GM21619 (cell line): ENCODE measurements around the gene DNASE1.

Source experiments
- ATAC-seq: cut with Tn5 transposase; IDR thresholded peaks from one replicate; pipeline ENCODE4 v1.9.1; 2021; ENCODE audit not compliant: unreplicated experiment

Gene DNASE1

DNA sequence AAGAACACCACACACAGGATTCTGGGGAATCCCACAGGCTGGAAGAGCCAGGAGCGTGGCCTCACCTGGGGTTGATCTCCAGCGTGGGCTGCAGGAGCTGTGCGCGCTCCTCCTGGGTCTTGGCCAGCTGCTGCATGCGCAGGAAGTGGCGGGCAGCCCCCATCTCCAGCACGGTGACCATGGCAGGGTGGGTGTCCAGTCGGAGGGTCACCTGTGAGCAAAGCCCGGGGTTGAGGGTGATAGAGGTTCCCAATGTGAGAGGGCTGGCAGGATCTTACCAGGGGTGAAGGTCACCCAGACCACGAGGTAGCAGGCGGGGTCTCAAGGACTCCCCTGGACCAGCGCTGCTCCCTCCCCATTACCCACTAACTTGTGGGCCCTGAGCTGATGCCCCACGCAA, 7.4 kb downstream of the DNASE1 start:
- no peak for ATAC-seq

DNA sequence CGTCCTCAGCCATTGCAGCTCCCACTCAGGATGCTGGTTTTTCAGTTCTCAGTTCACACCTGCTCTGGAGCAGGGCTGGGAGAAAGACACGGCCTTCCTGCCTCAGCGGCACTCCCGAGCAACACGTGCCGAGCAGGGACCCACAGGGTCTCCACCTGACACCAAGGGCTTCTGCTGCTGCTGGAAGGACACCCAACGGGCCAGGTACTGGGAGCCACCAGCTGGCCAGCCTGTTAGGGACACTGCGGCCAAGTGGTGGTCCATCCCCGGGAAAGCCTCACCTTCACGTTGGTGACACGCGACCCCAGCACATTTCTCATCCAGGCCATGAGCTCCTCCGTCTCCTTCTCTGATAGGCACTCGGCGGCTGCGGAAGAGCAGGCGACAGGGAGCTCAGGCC, 8.1 kb downstream of the DNASE1 start:
- no peak for ATAC-seq

GRCh38 chr16:3664187-3664896, 9.9 kb downstream of the DNASE1 start:
- ATAC-seq = no peak

GRCh38 chr16:3665508-3665907, 11.0 kb downstream of the DNASE1 start:
- ATAC-seq = no peak

DNA sequence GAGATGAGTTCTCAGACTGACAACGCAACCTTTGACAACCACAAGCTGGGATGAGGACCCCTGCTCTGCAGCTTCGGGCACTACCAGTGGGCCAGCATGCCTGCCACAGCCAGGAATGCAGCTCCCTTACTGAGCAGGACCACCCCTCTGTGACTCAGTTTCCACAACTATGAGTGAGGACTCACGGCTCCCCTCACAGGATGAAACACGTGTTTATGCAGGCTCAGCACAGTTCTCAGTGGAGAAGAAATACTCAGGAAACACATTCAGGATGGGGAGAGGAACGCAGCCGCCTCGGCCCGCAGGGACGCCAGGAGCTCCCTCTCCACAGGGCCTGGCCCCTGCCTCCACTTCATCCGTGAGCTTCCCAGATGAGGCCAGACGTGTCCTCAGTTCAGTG, 14.1 kb downstream of the DNASE1 start:
- ATAC-seq = no peak

DNA sequence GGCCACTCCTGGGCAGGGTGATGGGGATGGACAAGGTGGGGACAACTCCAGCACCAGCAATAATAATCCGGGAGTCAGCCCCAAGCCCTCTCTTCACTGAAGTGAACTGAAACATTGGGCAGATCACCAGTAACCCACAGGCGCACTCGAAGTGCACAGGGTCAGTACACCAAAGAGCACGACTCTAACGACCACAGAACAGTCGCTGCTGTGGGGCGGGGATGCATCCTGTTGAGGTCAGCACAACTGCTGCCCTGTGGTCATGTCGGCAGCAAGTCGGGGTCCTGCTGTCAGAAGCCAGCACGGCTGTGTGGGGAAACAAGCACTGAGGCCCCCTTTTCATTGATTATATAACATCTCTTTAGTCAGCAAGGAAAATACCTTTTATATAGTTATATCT, 14.6 kb downstream of the DNASE1 start:
- no peak for ATAC-seq

DNA sequence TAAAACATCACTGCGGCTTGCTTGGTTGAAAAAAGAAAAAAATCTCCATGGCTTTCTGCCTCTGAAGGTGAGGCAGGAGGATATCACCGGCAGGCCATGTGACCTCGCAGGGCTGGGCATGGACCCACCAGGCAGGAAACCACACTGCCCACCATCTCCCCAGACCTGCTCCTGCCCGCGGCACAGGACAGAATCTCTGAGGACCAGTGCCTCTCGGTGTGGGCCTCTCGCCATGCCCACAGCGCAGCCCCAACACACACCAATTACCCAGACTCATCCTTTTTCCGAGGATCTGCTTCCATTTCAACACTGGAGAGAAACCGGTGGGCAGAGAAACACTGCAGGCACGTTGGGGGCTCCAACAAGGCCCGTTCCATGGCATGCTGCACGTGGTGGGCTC, 16.2 kb downstream of the DNASE1 start:
- ATAC-seq = no peak

GRCh38 chr16:3671424-3671823, 16.9 kb downstream of the DNASE1 start:
- ATAC-seq = no peak

GRCh38 chr16:3672571-3673041, 18.1 kb downstream of the DNASE1 start:
- ATAC-seq = no peak

- no peak for ATAC-seq
Observed at GRCh38 chr16:3673201-3673600, 18.7 kb downstream of the DNASE1 start.

DNA sequence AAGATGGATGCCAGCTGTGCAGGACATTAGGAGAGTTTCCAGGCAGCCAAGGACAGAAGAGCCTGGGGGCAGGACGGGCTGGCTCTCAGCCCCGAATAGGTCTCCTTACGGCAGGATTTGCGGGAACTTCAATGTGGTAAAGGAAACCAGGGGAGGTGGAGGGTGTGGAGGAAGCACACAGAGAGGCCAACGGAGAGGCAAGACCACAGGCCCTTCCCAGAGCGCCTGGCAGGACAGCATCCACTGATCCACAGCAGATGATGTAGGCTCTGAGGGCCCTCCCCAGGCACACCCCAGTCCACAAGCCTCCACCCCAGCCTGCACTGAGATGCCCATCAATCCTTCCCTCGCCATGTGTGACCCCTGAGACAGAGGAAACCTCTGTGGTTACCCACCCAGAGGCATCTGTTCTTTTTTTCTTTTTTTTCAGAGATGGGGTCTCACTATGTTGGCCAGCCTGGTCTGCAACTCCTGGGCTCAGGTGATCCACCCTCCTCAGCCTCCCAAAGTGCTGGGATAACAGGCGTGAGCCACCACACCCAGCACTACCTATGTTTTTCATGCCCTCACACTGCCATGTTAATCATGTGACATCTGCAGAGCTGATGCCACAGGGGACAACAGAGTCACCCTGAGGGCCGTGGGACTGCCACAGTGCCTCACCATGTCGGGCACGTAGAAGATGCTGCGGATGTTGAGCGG, 19.3 kb downstream of the DNASE1 start:
- ATAC-seq = no peak

GRCh38 chr16:3674513-3675295, 20.2 kb downstream of the DNASE1 start:
- no peak for ATAC-seq

DNA sequence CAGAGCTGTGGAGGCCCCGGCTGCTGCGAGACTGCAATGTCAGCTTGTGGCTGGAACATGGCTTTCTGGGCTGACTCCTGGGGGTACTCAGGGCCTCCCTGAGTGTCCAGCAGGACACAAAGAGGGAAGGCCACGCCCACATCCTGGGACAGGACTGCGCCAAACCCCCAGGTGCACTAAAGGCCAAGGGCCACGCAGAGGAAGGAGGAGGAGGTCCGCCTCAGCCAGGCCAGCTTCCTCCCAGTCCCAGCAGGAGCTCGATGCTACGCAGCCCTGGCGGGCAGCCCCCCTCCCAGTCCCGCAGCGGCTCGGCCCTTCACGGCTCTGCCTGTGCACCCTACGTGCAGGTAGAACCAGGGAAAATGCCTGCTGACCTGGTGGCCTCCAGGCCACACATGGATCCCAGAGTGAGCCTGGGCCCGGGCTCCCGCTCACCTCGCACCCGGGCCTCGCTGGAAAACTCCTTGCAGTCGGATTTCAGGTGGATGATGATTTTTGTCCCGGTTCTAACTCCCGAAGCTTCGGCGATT, 21.2 kb downstream of the DNASE1 start:
- no peak for ATAC-seq

DNA sequence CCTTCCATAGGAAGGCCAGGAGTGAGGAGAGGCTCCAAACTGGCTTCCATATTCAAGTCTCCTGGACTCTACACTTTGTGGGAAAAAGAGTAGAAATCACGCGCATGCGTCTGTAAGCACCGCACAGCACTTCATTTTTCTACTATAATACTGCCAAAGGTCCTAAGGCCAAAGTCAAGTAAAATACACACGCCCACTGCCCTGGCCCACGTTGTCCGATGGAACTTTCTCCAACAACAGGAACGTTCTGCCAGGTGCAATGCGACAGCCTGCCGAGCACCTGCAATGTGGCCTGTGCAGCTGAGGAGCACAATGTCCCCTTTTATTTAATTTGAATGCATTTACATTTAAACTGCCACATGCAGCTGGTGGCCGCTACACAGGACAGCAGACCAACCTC, 23.5 kb downstream of the DNASE1 start:
- no peak for ATAC-seq

GRCh38 chr16:3681206-3681605, 26.7 kb downstream of the DNASE1 start:
- no peak for ATAC-seq

DNA sequence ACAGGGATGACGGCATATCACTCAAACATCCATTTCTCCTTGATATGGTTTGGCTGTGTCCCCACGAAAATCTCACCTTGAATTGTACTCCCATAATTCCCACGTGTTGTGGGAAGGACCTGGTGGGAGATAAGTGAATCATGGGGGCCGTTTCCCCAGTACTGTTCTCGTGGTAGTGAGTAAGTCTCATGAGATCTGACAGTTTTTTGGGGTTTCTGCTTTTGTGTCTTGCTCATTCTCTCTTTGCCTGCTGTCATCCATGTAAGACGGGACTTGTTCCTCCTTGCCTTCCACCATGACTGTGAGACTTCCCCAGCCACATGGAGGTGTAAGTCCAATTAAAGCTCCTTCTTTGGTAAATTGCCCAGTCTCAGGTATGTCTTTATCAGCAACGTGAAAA, 32.5 kb downstream of the DNASE1 start:
- no peak for ATAC-seq

GRCh38 chr16:3687792-3688191, 33.3 kb downstream of the DNASE1 start:
- no peak for ATAC-seq

- no peak for ATAC-seq
Observed at GRCh38 chr16:3689731-3690130, 35.2 kb downstream of the DNASE1 start.

DNA sequence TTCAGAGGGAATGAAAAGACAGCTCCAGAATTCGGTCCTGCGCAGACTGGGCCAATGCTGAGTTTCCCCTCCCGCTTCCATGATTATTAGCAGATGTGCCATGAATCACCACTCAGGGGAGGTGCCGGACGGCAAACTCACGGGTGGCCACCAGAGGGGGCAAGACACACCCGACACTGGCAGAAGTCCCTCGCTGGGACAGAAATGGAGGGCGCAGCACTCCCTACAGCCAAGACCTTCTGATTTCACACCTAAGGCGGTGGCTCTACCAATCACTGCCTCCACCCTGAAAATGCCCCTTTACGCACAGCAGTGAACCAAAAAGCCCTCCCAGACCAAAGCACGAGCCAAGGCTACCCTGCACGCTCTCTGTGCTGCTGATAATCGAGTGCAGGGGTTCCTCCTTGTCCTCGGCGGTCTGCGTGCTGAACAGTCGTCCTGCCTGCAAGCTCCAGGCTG, 36.0 kb downstream of the DNASE1 start:
- peak; percentile 62 for ATAC-seq

- no peak for ATAC-seq
Observed at GRCh38 chr16:3690980-3691720, 36.7 kb downstream of the DNASE1 start.

GRCh38 chr16:3691761-3692160, 37.3 kb downstream of the DNASE1 start:
- no peak for ATAC-seq
